ENCODE data around the gene IFT122.
"Not testable (repeated sequence)": the region's sequence is repeated elsewhere in the genome, so short reads cannot be mapped to it uniquely, and the experiment has no call there.

The IFT122 gene

GRCh38 chr3:129540776-129541516 lies 100.9 kb downstream of the IFT122 start:
- no peak for DNase-seq (ENCODE audit: low read depth)

GRCh38 chr3:129542747-129543146 lies 102.7 kb downstream of the IFT122 start:
- DNase-seq (ENCODE audit: low read depth): no peak

GRCh38 chr3:129543156-129543790 lies 103.2 kb downstream of the IFT122 start, which contains the start of gene H1-8:
H1-8 (plus strand) TSS chr3:129543175; CDS start chr3:129543219, 44 bp downstream.
- DNase-seq (ENCODE audit: low read depth): no peak

- no peak for DNase-seq (ENCODE audit: low read depth)
Measured at GRCh38 chr3:129543999-129544398, 104.0 kb downstream of the IFT122 start.

GRCh38 chr3:129545951-129546350 lies 105.9 kb downstream of the IFT122 start:
- not testable (repeated sequence) for DNase-seq (ENCODE audit: low read depth)

GRCh38 chr3:129547241-129547640 lies 107.2 kb downstream of the IFT122 start:
- DNase-seq (ENCODE audit: low read depth): no peak

GRCh38 chr3:129548104-129548965 lies 108.3 kb downstream of the IFT122 start:
- no peak for DNase-seq (ENCODE audit: low read depth)

GRCh38 chr3:129549006-129549800 lies 109.2 kb downstream of the IFT122 start:
- no peak for DNase-seq (ENCODE audit: low read depth)

GRCh38 chr3:129549805-129550204 lies 109.8 kb downstream of the IFT122 start:
- DNase-seq (ENCODE audit: low read depth): no peak

- no peak for DNase-seq (ENCODE audit: low read depth)
Measured at GRCh38 chr3:129552287-129553050, 112.4 kb downstream of the IFT122 start.

- no peak for DNase-seq (ENCODE audit: low read depth)
Measured at GRCh38 chr3:129553171-129553570, 113.1 kb downstream of the IFT122 start.

- DNase-seq (ENCODE audit: low read depth): no peak
Measured at GRCh38 chr3:129553719-129554118, 113.7 kb downstream of the IFT122 start.

- no peak for DNase-seq (ENCODE audit: low read depth)
Measured at GRCh38 chr3:129554356-129555152, 114.5 kb downstream of the IFT122 start.

- no peak for DNase-seq (ENCODE audit: low read depth)
Measured at GRCh38 chr3:129555153-129555550, 115.1 kb downstream of the IFT122 start.

GRCh38 chr3:129555616-129556357 lies 115.8 kb downstream of the IFT122 start:
- no peak for DNase-seq (ENCODE audit: low read depth)

GRCh38 chr3:129556358-129556695 lies 116.3 kb downstream of the IFT122 start:
- no peak for DNase-seq (ENCODE audit: low read depth)

GRCh38 chr3:129556890-129557547 lies 117.0 kb downstream of the IFT122 start:
- DNase-seq (ENCODE audit: low read depth): no peak

- no peak for DNase-seq (ENCODE audit: low read depth)
Measured at GRCh38 chr3:129557548-129557894, 117.5 kb downstream of the IFT122 start.

Measured in stimulated activated CD8-positive, alpha-beta memory T cell treated with anti-CD3 and anti-CD28 coated beads, Interleukin-4, amount 100 ng/mL, for 24 hours (primary cell).